ENCODE data around the gene CFAP20DC. TPM values are rescaled to one million over a fixed set of nuclear protein-coding genes. Genes with fewer than 3 reads are reported as not detected.

The CFAP20DC gene
- total RNA-seq, 3 donors from 2014 or later (not counting 1 experiment from before 2014, with no cell fraction given), result 0.09 to 0.20 (median 0.18) TPM

DNA sequence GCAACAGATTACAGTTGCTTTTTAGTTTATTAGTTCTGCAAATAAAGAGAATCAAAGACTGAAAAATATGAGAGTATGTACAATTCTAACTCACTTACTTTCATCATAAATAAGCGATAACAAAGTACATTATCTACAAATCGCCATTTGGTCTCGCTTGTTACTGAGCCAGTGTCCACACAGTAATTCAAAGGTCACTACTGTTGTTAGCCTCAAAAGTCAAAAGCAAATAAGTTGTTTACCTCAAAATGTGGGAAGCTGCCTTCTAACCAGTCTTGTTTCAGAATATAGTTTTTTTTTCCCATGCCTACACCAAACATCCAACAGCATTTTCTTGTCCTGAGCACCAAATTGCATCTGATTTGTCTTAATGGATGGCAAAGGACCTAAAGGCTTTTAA, 255.9 kb downstream of the CFAP20DC start:
- WGBS (ENCODE audit: insufficient coverage), result 96% methylated on average over 3 of the region's 3 CpGs
- H3K36me3 ChIP-seq (ENCODE audit: control insufficient read depth, insufficient read depth, low read length), result no peaks in the 10 kb centered on the region
- H3K27me3 ChIP-seq (ENCODE audit: control insufficient read depth, insufficient read depth, low read length), result no peaks in the 10 kb centered on the region
- H3K4me1 ChIP-seq (ENCODE audit: control insufficient read depth, insufficient read depth, low read length), result no peaks in the 10 kb centered on the region
- Mint-ChIP-seq H3K9me3 (peaks cover 0 to 2% of the 10 kb centered on the region in 2 donors), H3K4me3 (no peak overlapping the region), H3K4me1 (no peaks in the 10 kb centered on the region), H3K27ac (no peak overlapping the region), H3K27me3 (ENCODE audit: low read depth in 2 of 2) (peaks cover 0 to 6% of the 10 kb centered on the region in 2 donors), H3K36me3 (no peaks in the 10 kb centered on the region)
- intact Hi-C loops (cut with micrococcal nuclease), result no loop called here
- ATAC-seq (no peak), DNase-seq (no peak)
- H3K4me3 ChIP-seq (ENCODE audit: low read length), result no peak overlapping the region
- TF ChIP-seq, protein P1, sequence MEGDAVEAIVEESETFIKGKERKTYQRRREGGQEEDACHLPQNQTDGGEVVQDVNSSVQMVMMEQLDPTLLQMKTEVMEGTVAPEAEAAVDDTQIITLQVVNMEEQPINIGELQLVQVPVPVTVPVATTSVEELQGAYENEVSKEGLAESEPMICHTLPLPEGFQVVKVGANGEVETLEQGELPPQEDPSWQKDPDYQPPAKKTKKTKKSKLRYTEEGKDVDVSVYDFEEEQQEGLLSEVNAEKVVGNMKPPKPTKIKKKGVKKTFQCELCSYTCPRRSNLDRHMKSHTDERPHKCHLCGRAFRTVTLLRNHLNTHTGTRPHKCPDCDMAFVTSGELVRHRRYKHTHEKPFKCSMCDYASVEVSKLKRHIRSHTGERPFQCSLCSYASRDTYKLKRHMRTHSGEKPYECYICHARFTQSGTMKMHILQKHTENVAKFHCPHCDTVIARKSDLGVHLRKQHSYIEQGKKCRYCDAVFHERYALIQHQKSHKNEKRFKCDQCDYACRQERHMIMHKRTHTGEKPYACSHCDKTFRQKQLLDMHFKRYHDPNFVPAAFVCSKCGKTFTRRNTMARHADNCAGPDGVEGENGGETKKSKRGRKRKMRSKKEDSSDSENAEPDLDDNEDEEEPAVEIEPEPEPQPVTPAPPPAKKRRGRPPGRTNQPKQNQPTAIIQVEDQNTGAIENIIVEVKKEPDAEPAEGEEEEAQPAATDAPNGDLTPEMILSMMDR (IDR thresholded peaks at IDR 0.05), result no peak
- no peaks in the 10 kb centered on the region for H3K9me3 ChIP-seq (ENCODE audit: control insufficient read depth, insufficient read depth, low read length)
- H3K27ac ChIP-seq (ENCODE audit: low read length), result no peak overlapping the region

DNA sequence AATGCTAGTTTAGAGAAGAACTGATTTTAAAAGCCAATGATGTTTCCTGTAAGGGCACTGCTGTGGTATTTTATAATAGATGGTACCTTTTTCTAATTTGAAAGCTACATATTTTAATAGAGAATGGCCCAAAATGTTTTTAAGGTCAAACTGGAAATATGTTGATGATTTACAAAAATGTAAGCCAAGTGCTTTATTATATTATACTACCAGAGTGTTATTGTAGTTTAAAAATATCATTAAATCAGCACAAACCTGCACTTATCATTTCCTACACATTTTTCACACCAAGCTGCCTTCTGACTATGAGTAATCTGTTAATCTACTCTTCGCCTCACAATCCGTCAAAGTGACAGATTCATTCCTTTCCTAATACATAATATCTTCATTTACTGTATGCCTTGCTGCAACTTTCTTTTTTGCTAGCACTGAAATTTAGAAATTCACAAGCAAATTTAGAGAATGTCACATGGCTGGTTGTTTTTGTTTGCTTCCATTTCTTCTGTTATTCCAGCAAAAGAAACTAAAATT, 256.8 kb downstream of the CFAP20DC start:
- Histone ChIP-seq H3K36me3 (ENCODE audit: control insufficient read depth, insufficient read depth, low read length) (no peaks in the 10 kb centered on the region), H3K4me1 (ENCODE audit: control insufficient read depth, insufficient read depth, low read length) (no peaks in the 10 kb centered on the region), H3K27ac (ENCODE audit: low read length) (no peak overlapping the region), H3K4me3 (ENCODE audit: low read length) (no peak overlapping the region), H3K9me3 (ENCODE audit: control insufficient read depth, insufficient read depth, low read length) (no peaks in the 10 kb centered on the region), H3K27me3 (ENCODE audit: control insufficient read depth, insufficient read depth, low read length) (no peaks in the 10 kb centered on the region)
- peaks cover 0 to 6% of the 10 kb centered on the region in 2 donors for H3K27me3 Mint-ChIP-seq (ENCODE audit: low read depth in 2 of 2)
- no peak overlapping the region for H3K27ac Mint-ChIP-seq
- peaks cover 0 to 2% of the 10 kb centered on the region in 2 donors for H3K9me3 Mint-ChIP-seq
- no peak for DNase-seq
- no peak overlapping the region for H3K4me3 Mint-ChIP-seq
- 47% methylated on average over 2 of the region's 2 CpGs for WGBS (ENCODE audit: insufficient coverage)
- H3K36me3 Mint-ChIP-seq, result no peaks in the 10 kb centered on the region
- ATAC-seq, result no peak
- TF ChIP-seq, protein P1 (IDR thresholded peaks at IDR 0.05), result no peak
- intact Hi-C loops (cut with micrococcal nuclease), result no loop called here
- H3K4me1 Mint-ChIP-seq, result no peaks in the 10 kb centered on the region

DNA sequence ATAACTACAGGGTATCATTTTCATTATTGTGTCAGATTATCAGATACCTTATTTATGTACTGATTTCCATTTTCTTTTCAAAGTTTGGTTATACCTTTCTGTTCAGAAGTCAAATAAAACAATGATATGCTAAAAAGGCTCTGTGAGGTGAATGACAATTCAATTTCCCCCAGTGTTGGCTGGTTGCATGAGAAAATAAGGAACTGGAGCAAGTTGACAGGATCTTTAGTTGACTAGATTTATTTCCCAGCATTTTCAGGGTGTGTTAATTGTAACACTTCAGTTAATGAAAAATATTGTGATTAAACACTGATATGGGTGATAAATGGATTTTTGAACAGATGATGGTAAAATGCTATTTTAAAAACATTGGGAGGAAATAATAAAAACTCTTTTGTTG, 260.4 kb downstream of the CFAP20DC start:
- Mint-ChIP-seq H3K9me3 (peaks cover 0 to 2% of the 10 kb centered on the region in 2 donors), H3K4me1 (no peaks in the 10 kb centered on the region), H3K27ac (no peak overlapping the region), H3K27me3 (ENCODE audit: low read depth in 2 of 2) (peaks cover 0 to 6% of the 10 kb centered on the region in 2 donors), H3K36me3 (no peaks in the 10 kb centered on the region), H3K4me3 (no peak overlapping the region)
- TF ChIP-seq, protein P1 (IDR thresholded peaks at IDR 0.05), result no peak
- no peaks in the 10 kb centered on the region for H3K9me3 ChIP-seq (ENCODE audit: control insufficient read depth, insufficient read depth, low read length)
- H3K27me3 ChIP-seq (ENCODE audit: control insufficient read depth, insufficient read depth, low read length), result no peaks in the 10 kb centered on the region
- H3K4me3 ChIP-seq (ENCODE audit: low read length), result no peak overlapping the region
- no peaks in the 10 kb centered on the region for H3K36me3 ChIP-seq (ENCODE audit: control insufficient read depth, insufficient read depth, low read length)
- H3K4me1 ChIP-seq (ENCODE audit: control insufficient read depth, insufficient read depth, low read length), result no peaks in the 10 kb centered on the region
- no peak overlapping the region for H3K27ac ChIP-seq (ENCODE audit: low read length)
- no peak for DNase-seq
- no peak for ATAC-seq
- intact Hi-C loops (cut with micrococcal nuclease), result no loop called here

DNA sequence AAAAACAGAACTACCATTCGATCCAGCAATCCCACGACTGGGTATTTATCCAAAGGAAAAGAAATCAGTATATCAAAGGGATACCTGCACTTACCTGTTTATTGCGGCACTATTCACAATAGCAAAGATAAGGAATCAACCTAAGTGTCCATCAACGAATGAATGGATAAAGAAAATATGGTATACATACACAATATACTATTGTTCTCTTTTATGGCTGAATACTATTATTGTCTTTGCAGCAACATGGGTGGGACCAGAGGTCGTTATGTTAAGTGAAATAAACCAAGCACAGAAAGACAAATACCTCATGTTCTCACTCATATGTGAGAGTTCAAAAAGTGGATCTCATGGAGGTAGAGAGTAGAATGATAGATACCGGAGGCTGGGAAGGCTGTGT, 264.9 kb downstream of the CFAP20DC start:
- TF ChIP-seq, protein P1 (IDR thresholded peaks at IDR 0.05), result no peak
- H3K36me3 Mint-ChIP-seq, result peaks cover 7% of the 10 kb centered on the region
- H3K27ac Mint-ChIP-seq, result no peak overlapping the region
- Histone ChIP-seq H3K4me3 (ENCODE audit: low read length) (no peak overlapping the region), H3K27me3 (ENCODE audit: control insufficient read depth, insufficient read depth, low read length) (no peaks in the 10 kb centered on the region), H3K4me1 (ENCODE audit: control insufficient read depth, insufficient read depth, low read length) (no peaks in the 10 kb centered on the region), H3K36me3 (ENCODE audit: control insufficient read depth, insufficient read depth, low read length) (no peaks in the 10 kb centered on the region), H3K27ac (ENCODE audit: low read length) (no peak overlapping the region), H3K9me3 (ENCODE audit: control insufficient read depth, insufficient read depth, low read length) (no peaks in the 10 kb centered on the region)
- H3K27me3 Mint-ChIP-seq (ENCODE audit: low read depth in 2 of 2), result no peaks in the 10 kb centered on the region
- no peaks in the 10 kb centered on the region for H3K4me1 Mint-ChIP-seq
- ATAC-seq, result no peak
- no peak for DNase-seq
- 93% methylated on average over 3 of the region's 6 CpGs for WGBS (ENCODE audit: insufficient coverage)
- intact Hi-C loops (cut with micrococcal nuclease), result no loop called here
- no peak overlapping the region for H3K4me3 Mint-ChIP-seq
- H3K9me3 Mint-ChIP-seq, result peaks cover 6 to 8% of the 10 kb centered on the region in 2 donors
